Mesendoderm (in vitro differentiated cells): ENCODE results near the gene MAN1B1.

Experiments
- DNase-seq: peaks from one replicate; pipeline ENCODE4 v3.0.0; 2013
- H2AK5ac ChIP-seq: 2 replicates; pipeline ENCODE4 v1.6.1; 2013; ENCODE audit warnings: low read length, inconsistent platforms
- H2BK120ac ChIP-seq: 2 replicates; pipeline ENCODE4 v1.6.1; 2013; ENCODE audit warnings: low read depth, mild to moderate bottlenecking, low read length, moderate library complexity, mixed read lengths
- H2BK15ac ChIP-seq: replicated peaks from 2 replicates; pipeline ENCODE4 v1.6.1; 2013; ENCODE audit warnings: low read depth, mild to moderate bottlenecking, moderate library complexity
- H2BK5ac ChIP-seq: 2 replicates; pipeline ENCODE4 v1.6.1; 2013; ENCODE audit warnings: low read length, inconsistent platforms
- H3K18ac ChIP-seq: 2 replicates; pipeline ENCODE4 v1.6.1; 2013; ENCODE audit warnings: mild to moderate bottlenecking, low read length, mixed read lengths
- H3K23ac ChIP-seq: one replicate; pipeline ENCODE4 v1.6.1; 2013; ENCODE audit warnings: low read length
- H3K27ac ChIP-seq: 2 replicates; pipeline ENCODE4 v1.5.1; 2013; ENCODE audit warnings: low read depth, mild to moderate bottlenecking, inconsistent platforms, low read length, moderate library complexity
- H3K27me3 ChIP-seq: 2 replicates; pipeline ENCODE4 v1.6.1; 2013; ENCODE audit warnings: low read length, control low read depth, mild to moderate bottlenecking, inconsistent platforms; ENCODE audit not compliant: insufficient read depth, poor library complexity
- H3K36me3 ChIP-seq: 2 replicates; pipeline ENCODE4 v1.6.1; 2013; ENCODE audit warnings: low read length, inconsistent platforms; ENCODE audit not compliant: control insufficient read depth, insufficient read depth
- H3K4ac ChIP-seq: one replicate; pipeline ENCODE4 v1.6.1; 2013; ENCODE audit warnings: low read depth, mild to moderate bottlenecking, low read length, moderate library complexity
- H3K4me1 ChIP-seq: 2 replicates; pipeline ENCODE4 v1.6.1; 2013; ENCODE audit warnings: low read depth, low read length, inconsistent platforms; ENCODE audit not compliant: control insufficient read depth
- H3K4me2 ChIP-seq: 2 replicates; pipeline ENCODE4 v1.6.1; 2013; ENCODE audit warnings: low read length
- H3K4me3 ChIP-seq: 2 replicates; pipeline ENCODE4 v1.5.1; 2013; ENCODE audit warnings: mild to moderate bottlenecking, low read length
- H3K56ac ChIP-seq: one replicate; pipeline ENCODE4 v1.6.1; 2013; ENCODE audit warnings: low read length
- H3K79me1 ChIP-seq: 2 replicates; pipeline ENCODE4 v1.6.1; 2013; ENCODE audit warnings: low read length, inconsistent platforms
- H3K79me2 ChIP-seq: 2 replicates; pipeline ENCODE4 v1.6.1; 2013; ENCODE audit warnings: mild to moderate bottlenecking, low read length; ENCODE audit not compliant: control insufficient read depth, insufficient read depth
- H3K9ac ChIP-seq: 2 replicates; pipeline ENCODE4 v1.6.1; 2013; ENCODE audit warnings: low read length, inconsistent platforms
- H4K5ac ChIP-seq: one replicate; pipeline ENCODE4 v1.6.1; 2013; ENCODE audit warnings: low read length
- H4K8ac ChIP-seq: one replicate; pipeline ENCODE4 v1.6.1; 2013; ENCODE audit warnings: low read depth, mild to moderate bottlenecking, control low read depth, low read length, moderate library complexity
- WGBS: extraction: QIAGEN DNeasy Blood & Tissue Kit; methylation state at CpG from one replicate; pipeline ENCODE4 v1.1.7; 2013; ENCODE audit warnings: low lambda C conversion rate, missing lambda C conversion rate; ENCODE audit not compliant: insufficient coverage; ENCODE audit errors: extremely low coverage; 5-methylcytosine and 5-hydroxymethylcytosine counted together

MAN1B1 gene

DNA sequence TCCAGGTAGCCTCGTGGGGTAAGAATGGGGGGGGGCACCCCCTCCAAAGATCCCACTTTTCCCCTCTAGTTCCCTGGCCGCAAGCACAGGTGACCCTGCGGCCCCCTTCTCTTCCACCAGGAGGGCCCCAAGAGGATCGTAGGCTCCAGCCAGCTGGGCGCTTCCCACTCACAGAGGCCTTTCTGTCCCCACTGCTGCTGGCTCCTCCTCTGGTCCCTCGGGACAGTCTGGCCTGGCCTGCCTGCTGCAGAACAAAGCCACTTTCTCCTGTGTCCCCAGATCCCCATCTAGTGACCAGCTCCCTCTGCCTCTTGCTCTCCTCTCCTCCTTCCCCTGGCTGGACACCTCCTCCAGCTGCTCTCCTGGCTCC lies 15.9 kb upstream of the MAN1B1 start:
- Histone ChIP-seq H3K27ac (no peak overlapping the region), H4K8ac (peak overlapping the region; percentile 41), H3K79me2 (no peaks in the 10 kb centered on the region), H3K4ac (no peak overlapping the region), H3K4me2 (peak overlapping the region; percentile 21), H3K4me1 (no peaks in the 10 kb centered on the region), H2BK15ac (no peak overlapping the region), H3K79me1 (peaks cover 2% of the 10 kb centered on the region), H2AK5ac (no peak overlapping the region), H3K18ac (peak overlapping the region; percentile 22), H3K9ac (peak overlapping the region; percentile 47), H3K36me3 (no peaks in the 10 kb centered on the region), H2BK5ac (no peak overlapping the region), H3K4me3 (no peak overlapping the region), H4K5ac (no peak overlapping the region), H3K23ac (no peak overlapping the region), H2BK120ac (no peak overlapping the region), H3K56ac (peak overlapping the region; percentile 59), H3K27me3 (no peaks in the 10 kb centered on the region)
- WGBS = no CpG with 5 or more reads among the region's 6 CpGs
- no peak for DNase-seq

DNA sequence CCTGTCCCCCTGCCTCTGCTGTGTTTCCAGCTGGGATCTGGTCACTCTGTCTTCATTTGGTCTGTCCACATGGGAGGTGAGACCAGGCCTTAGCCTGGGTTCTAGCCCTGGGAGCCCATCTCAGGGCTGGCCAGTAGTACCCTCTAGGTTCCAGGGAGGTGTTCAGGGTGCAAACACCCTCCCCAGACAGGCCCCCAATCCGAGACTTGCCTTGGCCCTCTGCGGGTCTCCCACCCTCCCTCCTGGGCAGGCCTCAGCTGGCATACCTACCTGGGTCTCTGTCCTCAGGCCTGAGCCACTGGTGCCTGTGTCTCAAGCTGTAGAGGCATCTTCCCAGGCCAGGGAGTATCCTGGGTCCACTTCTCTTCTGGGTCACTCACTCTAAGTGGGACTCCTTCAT lies 15.5 kb upstream of the MAN1B1 start:
- no peak overlapping the region for H3K23ac ChIP-seq
- H3K79me2 ChIP-seq = no peaks in the 10 kb centered on the region
- H3K27ac ChIP-seq = no peak overlapping the region
- H4K5ac ChIP-seq = no peak overlapping the region
- H3K9ac ChIP-seq = peak overlapping the region; percentile 47
- H3K4me2 ChIP-seq = no peak overlapping the region
- H3K4me3 ChIP-seq = no peak overlapping the region
- no peaks in the 10 kb centered on the region for H3K36me3 ChIP-seq
- H2AK5ac ChIP-seq = no peak overlapping the region
- DNase-seq = no peak
- H4K8ac ChIP-seq = no peak overlapping the region
- H3K27me3 ChIP-seq = no peaks in the 10 kb centered on the region
- no CpG with 5 or more reads among the region's 2 CpGs for WGBS
- no peak overlapping the region for H2BK5ac ChIP-seq
- peaks cover 2% of the 10 kb centered on the region for H3K79me1 ChIP-seq
- H3K4me1 ChIP-seq = no peaks in the 10 kb centered on the region
- no peak overlapping the region for H2BK120ac ChIP-seq
- no peak overlapping the region for H3K18ac ChIP-seq
- H3K4ac ChIP-seq = no peak overlapping the region
- no peak overlapping the region for H2BK15ac ChIP-seq
- H3K56ac ChIP-seq = peak overlapping the region; percentile 59

DNA sequence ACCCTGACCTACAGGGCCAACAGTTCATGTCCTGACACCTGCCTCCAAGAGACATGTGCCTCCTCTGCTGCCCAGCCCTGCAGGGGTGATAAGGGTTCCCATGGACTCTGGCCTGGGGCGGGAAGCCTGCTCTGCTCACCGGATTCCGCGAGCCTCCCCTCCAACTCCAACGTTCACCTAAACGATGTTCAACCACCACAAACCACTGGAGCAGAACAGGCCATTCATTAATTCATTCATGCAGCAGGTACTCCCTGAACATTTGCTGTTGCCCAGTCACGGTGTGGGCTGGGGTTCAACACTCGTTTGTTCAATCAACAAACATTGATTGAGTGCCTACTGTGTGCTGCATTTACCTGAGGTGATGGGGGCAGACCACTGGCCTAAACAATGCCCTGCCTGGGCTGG lies 12.8 kb upstream of the MAN1B1 start:
- no peak for DNase-seq
- no peak overlapping the region for H4K8ac ChIP-seq

GRCh38 chr9:137074657-137075274 lies 12.0 kb upstream of the MAN1B1 start:
- no peak overlapping the region for H3K4ac ChIP-seq
- H3K27ac ChIP-seq = no peak overlapping the region
- H3K4me1 ChIP-seq = no peaks in the 10 kb centered on the region
- H2AK5ac ChIP-seq = no peak overlapping the region
- H3K36me3 ChIP-seq = no peaks in the 10 kb centered on the region
- no peak overlapping the region for H2BK120ac ChIP-seq
- no peak overlapping the region for H3K4me2 ChIP-seq
- H3K79me2 ChIP-seq = no peaks in the 10 kb centered on the region
- no peak overlapping the region for H3K4me3 ChIP-seq
- H3K23ac ChIP-seq = no peak overlapping the region
- no peak overlapping the region for H4K8ac ChIP-seq
- H3K79me1 ChIP-seq = no peaks in the 10 kb centered on the region
- H3K27me3 ChIP-seq = peaks cover 9% of the 10 kb centered on the region
- H2BK15ac ChIP-seq = no peak overlapping the region
- WGBS = no CpG with 5 or more reads among the region's 12 CpGs
- H3K18ac ChIP-seq = no peak overlapping the region
- H3K56ac ChIP-seq = no peak overlapping the region
- H4K5ac ChIP-seq = no peak overlapping the region
- H2BK5ac ChIP-seq = no peak overlapping the region
- no peak overlapping the region for H3K9ac ChIP-seq
- no peak for DNase-seq

More for the DNA sequence above, 12.8 kb upstream of the MAN1B1 start:
- Histone ChIP-seq H4K5ac (no peak overlapping the region), H3K79me2 (no peaks in the 10 kb centered on the region), H2BK15ac (no peak overlapping the region), H3K4me3 (no peak overlapping the region), H2BK5ac (no peak overlapping the region), H3K4me1 (no peaks in the 10 kb centered on the region), H3K56ac (no peak overlapping the region), H3K36me3 (no peaks in the 10 kb centered on the region), H3K23ac (no peak overlapping the region), H3K4me2 (no peak overlapping the region), H2AK5ac (no peak overlapping the region), H3K27me3 (peaks cover 9% of the 10 kb centered on the region), H2BK120ac (no peak overlapping the region), H3K18ac (no peak overlapping the region), H3K27ac (no peak overlapping the region), H3K9ac (no peak overlapping the region), H3K79me1 (peaks cover 2% of the 10 kb centered on the region), H3K4ac (no peak overlapping the region)
- WGBS = no CpG with 5 or more reads among the region's 8 CpGs

GRCh38 chr9:137075275-137075775 lies 11.5 kb upstream of the MAN1B1 start:
- Histone ChIP-seq H2BK5ac (no peak overlapping the region), H3K27ac (no peak overlapping the region), H3K4me1 (no peaks in the 10 kb centered on the region), H4K5ac (no peak overlapping the region), H2AK5ac (no peak overlapping the region), H2BK120ac (no peak overlapping the region), H3K79me2 (no peaks in the 10 kb centered on the region), H3K23ac (no peak overlapping the region), H4K8ac (no peak overlapping the region), H3K36me3 (no peaks in the 10 kb centered on the region), H3K27me3 (peaks cover 9% of the 10 kb centered on the region), H2BK15ac (no peak overlapping the region), H3K9ac (no peak overlapping the region), H3K4ac (no peak overlapping the region), H3K56ac (no peak overlapping the region), H3K79me1 (no peaks in the 10 kb centered on the region), H3K4me2 (no peak overlapping the region), H3K18ac (no peak overlapping the region), H3K4me3 (no peak overlapping the region)
- WGBS = no CpG with 5 or more reads among the region's 12 CpGs
- DNase-seq = no peak

DNA sequence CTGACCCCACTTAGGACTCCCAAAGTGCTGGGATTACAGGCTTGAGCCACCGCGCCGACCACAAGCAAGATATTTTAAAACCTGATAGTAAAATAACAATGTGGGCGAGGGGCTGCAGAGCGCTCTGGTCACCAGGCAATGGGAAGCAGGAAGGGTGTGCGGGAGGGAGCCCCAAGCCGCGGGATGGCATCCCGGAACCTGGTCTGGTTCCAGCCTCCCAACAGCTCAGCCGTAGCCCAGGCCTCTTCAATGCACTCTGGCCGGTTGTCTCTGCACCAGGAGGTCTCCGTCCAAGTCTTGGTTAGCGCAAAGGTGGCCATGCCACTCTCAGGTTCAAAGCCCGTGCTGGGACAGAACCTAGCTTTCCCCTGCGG lies 10.2 kb upstream of the MAN1B1 start:
- Histone ChIP-seq H3K18ac (no peak overlapping the region), H3K27ac (no peak overlapping the region), H4K8ac (no peak overlapping the region), H3K4me2 (peak overlapping the region; percentile 34), H3K27me3 (peaks cover 9% of the 10 kb centered on the region), H2BK15ac (no peak overlapping the region), H2AK5ac (no peak overlapping the region), H3K79me2 (no peaks in the 10 kb centered on the region), H4K5ac (no peak overlapping the region), H3K4me1 (no peaks in the 10 kb centered on the region), H3K23ac (no peak overlapping the region), H2BK120ac (no peak overlapping the region), H3K9ac (peak overlapping the region; percentile 34), H3K4me3 (no peak overlapping the region), H3K36me3 (no peaks in the 10 kb centered on the region), H3K79me1 (no peaks in the 10 kb centered on the region), H3K4ac (no peak overlapping the region), H3K56ac (peak overlapping the region; percentile 50), H2BK5ac (no peak overlapping the region)
- WGBS = no CpG with 5 or more reads among the region's 15 CpGs
- DNase-seq = no peak
